ENCODE data around the gene EIF3I.

The EIF3I gene

DNA sequence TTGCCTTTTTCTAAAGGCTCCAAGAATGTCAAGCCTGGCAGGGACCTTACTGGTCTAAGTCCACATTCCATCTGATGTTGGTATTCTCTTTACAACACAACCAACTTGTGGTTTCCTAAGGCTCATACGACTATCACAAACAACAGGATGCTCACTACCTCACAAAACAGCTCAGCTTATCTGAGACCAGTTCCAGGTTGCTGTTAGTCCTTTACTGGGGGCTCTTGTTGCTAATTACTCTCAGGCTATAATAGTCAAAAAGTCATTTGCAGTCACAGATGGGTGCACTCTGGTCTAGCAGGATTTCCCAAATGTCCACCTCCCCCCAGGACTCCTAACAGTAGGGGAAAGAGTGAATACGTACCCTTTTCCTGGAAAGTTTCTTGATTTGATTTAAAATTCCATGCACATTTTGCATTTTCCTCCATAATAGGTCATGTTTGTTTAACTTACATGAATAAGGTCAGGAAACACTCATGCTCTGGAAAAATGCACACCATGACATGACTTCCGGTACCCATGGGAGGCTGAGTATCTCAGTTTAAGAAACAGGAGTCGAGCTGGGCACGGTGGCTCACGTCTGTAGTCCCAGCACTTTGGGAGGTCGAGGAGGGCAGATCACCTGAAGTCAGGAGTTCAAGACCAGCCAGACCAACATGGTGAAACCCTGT, 44.8 kb downstream of the EIF3I start:
- DNase-seq: no peak

DNA sequence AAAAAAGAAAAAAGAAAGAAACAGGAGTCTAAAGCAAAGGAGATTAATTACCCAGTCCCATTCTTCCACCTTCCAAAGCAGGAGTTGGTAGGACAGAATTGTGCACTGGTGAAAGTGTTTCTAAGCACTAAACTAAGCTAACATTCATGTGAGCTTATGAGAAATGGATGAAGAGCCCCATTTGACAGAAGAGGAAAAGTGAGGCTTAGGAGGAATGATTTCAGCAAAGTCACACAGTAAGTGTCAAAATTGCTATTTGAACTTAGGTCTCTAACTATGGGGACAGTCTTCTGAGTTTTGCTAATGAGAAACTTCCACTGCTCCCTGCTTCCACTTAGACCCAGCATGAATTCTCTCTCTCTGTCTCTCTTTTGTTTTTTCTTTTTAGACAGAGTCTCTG, 47.5 kb downstream of the EIF3I start:
- no peak for DNase-seq

DNA sequence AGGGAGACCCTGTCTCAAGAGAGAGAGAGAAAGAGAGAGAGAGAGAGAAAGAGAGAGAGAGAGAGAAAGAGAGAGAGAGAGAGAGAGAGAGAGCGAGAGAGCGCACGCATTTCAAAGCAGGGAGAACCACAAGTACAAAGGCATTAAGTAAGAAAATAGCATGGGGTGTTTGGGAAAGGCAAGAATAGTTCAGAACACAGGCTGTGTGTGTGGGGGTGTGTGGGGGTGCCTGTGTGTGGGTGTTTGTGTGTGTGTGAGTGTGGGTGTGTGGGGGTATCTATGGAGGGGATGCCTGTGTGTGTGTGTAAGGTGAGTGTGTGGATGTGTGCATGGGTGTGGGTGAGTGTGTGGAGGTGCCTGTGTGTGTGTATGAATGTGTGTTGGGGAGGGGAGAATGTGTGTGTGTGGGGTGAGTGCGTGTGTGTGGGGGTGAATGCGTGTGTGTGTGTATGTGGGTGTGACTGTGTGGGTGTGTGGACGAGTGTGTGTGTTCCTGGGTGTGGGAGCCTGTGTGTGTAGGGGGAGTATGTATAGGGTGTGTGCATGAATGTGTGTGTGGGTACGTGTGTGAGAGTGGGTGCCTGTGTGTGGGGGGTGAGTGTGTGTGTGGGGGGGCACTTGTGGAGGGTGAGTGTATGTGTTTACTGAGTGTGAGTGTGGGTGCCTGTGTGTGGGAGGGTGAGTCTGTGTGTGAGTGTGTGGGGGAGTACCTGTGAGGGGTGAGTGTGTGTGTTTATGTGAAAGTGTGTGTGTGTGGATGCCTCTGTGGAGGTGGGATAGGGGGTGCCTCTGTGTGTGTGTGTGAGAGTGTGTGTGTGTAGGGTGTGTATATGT, 50.6 kb downstream of the EIF3I start:
- DNase-seq: no peak

DNA sequence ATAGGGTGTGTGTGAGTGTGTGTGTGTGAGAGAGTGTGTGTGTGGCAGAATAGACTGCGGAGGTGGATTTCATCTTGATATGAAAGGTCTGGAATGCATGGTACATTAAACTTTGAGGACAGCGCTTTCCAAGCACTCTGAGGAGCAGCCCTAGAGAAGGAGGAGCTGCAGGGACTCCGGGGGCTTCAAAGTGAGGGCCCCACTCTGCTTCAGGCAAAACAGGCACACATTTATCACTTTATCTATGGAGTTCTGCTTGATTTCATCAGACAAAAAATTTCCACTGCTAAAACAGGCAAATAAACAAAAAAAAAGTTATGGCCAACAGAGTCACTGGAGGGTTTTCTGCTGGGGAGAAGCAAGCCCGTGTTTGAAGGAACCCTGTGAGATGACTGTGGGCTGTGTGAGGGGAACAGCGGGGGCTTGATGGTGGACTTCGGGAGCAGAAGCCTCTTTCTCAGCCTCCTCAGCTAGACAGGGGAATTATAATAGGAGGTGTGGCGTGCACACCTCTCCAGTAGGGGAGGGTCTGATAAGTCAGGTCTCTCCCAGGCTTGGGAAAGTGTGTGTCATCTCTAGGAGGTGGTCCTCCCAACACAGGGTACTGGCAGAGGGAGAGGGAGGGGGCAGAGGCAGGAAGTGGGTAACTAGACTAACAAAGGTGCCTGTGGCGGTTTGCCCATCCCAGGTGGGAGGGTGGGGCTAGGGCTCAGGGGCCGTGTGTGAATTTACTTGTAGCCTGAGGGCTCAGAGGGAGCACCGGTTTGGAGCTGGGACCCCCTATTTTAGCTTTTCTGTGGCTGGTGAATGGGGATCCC, 51.4 kb downstream of the EIF3I start:
- DNase-seq: peak; percentile 14

DNA sequence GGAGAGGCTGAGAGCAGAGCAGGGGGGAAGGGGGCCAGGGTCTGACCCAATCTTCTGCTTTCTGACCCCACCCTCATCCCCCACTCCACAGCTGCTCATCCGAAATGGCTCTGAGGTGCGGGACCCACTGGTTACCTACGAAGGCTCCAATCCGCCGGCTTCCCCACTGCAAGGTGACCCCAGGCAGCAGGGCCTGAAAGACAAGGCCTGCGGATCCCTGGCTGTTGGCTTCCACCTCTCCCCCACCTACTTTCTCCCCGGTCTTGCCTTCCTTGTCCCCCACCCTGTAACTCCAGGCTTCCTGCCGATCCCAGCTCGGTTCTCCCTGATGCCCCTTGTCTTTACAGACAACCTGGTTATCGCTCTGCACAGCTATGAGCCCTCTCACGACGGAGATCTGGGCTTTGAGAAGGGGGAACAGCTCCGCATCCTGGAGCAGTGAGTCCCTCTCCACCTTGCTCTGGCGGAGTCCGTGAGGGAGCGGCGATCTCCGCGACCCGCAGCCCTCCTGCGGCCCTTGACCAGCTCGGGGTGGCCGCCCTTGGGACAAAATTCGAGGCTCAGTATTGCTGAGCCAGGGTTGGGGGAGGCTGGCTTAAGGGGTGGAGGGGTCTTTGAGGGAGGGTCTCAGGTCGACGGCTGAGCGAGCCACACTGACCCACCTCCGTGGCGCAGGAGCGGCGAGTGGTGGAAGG, 52.6 kb downstream of the EIF3I start:
- DNase-seq: no peak

DNA sequence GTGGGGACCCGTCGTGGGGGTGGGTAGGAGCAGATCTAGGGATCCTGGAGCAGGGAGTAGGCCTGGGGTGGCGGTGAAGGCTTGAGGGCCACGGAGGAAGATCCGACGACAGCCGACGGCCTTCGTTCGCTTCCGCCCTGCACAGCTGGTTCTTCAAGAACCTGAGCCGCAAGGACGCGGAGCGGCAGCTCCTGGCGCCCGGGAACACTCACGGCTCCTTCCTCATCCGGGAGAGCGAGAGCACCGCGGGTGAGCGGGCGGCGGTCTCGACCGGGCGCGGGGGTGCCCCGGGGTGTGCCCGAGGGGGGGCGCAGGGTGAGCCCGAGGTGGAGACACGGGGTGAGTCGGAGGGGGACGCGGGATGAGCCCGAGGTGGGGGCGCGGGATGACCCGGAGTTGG, 53.2 kb downstream of the EIF3I start:
- no peak for DNase-seq

DNA sequence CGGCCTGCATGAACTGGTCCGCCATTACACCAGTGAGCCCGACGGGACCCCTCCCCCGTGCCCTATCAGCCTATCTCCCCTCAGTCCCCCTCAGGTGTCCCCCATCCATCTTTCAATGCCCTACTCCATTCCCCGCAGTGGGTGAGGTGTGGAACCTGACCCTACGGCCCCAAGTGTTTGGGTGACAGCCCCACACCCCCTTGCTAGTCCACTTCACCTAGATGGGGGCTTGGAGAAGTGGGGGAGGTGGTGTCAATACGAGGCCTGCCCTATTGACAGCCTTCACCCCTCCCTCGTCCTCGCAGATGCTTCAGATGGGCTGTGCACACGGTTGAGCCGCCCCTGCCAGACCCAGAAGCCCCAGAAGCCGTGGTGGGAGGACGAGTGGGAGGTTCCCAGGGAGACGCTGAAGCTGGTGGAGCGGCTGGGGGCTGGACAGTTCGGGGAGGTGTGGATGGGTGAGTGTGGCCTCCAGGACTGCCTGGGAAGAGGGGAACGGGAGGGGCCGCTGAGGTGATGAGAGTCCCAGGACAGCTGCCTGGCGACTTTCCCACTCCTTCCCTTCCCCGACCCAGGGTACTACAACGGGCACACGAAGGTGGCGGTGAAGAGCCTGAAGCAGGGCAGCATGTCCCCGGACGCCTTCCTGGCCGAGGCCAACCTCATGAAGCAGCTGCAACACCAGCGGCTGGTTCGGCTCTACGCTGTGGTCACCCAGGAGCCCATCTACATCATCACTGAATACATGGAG, 54.0 kb downstream of the EIF3I start:
- DNase-seq: no peak

Measured in NCI-H2081 treated with DMSO at 0.1 percent for 48 hours (cell line).